H1 (cell line): ENCODE measurements around the gene GHRH. TPM values are rescaled to one million over a fixed set of nuclear protein-coding genes. Genes with fewer than 3 reads are reported as not detected.

Source experiments
- CTBP2 ChIP-seq: IDR thresholded peaks from 2 replicates; pipeline ENCODE4 v1.7.0; 2011; ENCODE audit warnings: borderline replicate concordance, mild to moderate bottlenecking, moderate library complexity, mixed read lengths, low read length; ENCODE audit not compliant: insufficient read depth, insufficient read length
- EP300 ChIP-seq, 2 experiments: IDR thresholded peaks; 1 replicate in 1 of 2; 2 replicates in 1 of 2; pipeline ENCODE4 v1.6.1; 2011 to 2012; ENCODE audit warnings: low read depth in 2 of 2, low read length in 2 of 2, mild to moderate bottlenecking in 2 of 2, borderline replicate concordance in 1 of 2, inconsistent platforms in 1 of 2, moderate library complexity in 1 of 2
- JUN ChIP-seq: IDR thresholded peaks from 2 replicates; pipeline ENCODE4 v1.6.1; 2011; ENCODE audit warnings: low read depth, mild to moderate bottlenecking, improper control_type of control experiment, low read length
- POLR2AphosphoS5 ChIP-seq: IDR thresholded peaks from 2 replicates; pipeline ENCODE4 v1.6.1; 2011; ENCODE audit warnings: low read depth, low read length
- RAD21 ChIP-seq, 2 experiments: IDR thresholded peaks in 1 of 2; conservative IDR thresholded peaks in 1 of 2; 2 replicates each; pipeline ENCODE4 v1.6.1; 2011; ENCODE audit warnings: low read depth in 2 of 2, low read length in 2 of 2, improper control_type of control experiment in 1 of 2, inconsistent platforms in 1 of 2, mild to moderate bottlenecking in 1 of 2, moderate library complexity in 1 of 2
- TAF7 ChIP-seq: optimal IDR thresholded peaks from 2 replicates; pipeline ENCODE3; 2011; ENCODE audit warnings: low read depth, mild to moderate bottlenecking, inconsistent platforms, low read length, moderate library complexity, borderline replicate concordance
- polyA plus RNA-seq, 7 experiments: library from polyadenylated mRNA; depleted of rRNA in 3 of 7; stranded (reverse) in 5 of 7; unstranded in 2 of 7; fragments of >200 nt in 5 of 7; fragments of 200-250 nt in 2 of 7; gene quantifications; 1 replicate in 5 of 7; 2 replicates in 1 of 7; 4 replicates in 1 of 7; pipeline versions ENCODE4 v1.2.1 to v1.2.3, GENCODE V29; 2011 to 2013; ENCODE audit warnings: missing spikeins in 2 of 7, mixed read lengths in 2 of 7
- total RNA-seq: library from RNA; stranded (reverse); fragmentation: NEBNext Ultra II Directional; extraction: Animal tissue kit (Norgen Biotek cat#: 25700); gene quantifications from 2 replicates; pipeline ENCODE4 v1.2.1, GENCODE V29; 2021

Gene GHRH
- total and polyA plus RNA-seq, 2 of the 8 experiments (the other 6 are each of a cell fraction or from before 2014, with no cell fraction given): not detected

GRCh38 chr20:37236462-37236861 is 25.2 kb downstream of the GHRH start (continued):
- no peak for TF ChIP-seq RAD21 (IDR thresholded peaks at IDR 0.05 in 1 of 2, conservative IDR thresholded peaks at IDR 0.05 in 1 of 2; ENCODE audit: low read depth in 2 of 2, low read length in 2 of 2)
- TF ChIP-seq EP300 (IDR thresholded peaks at IDR 0.05; ENCODE audit: borderline replicate concordance in 1 of 2, low read depth in 2 of 2, low read length in 2 of 2): no peak
- no peak for TF ChIP-seq JUN
- no peak for TF ChIP-seq TAF7
- TF ChIP-seq POLR2AphosphoS5: no peak
- TF ChIP-seq CTBP2: no peak
